GM18519 (cell line): ENCODE data around the gene EME2.
"Not testable (repeated sequence)": the region's sequence is repeated elsewhere in the genome, so short reads cannot be mapped to it uniquely, and the experiment has no call there.

ENCODE experiments used
- ATAC-seq: cut with Tn5 transposase; IDR thresholded peaks from one replicate; pipeline ENCODE4 v1.9.1; 2021; ENCODE audit warnings: mild to moderate bottlenecking, moderate library complexity; ENCODE audit not compliant: unreplicated experiment, low FRiP score

The EME2 gene

DNA sequence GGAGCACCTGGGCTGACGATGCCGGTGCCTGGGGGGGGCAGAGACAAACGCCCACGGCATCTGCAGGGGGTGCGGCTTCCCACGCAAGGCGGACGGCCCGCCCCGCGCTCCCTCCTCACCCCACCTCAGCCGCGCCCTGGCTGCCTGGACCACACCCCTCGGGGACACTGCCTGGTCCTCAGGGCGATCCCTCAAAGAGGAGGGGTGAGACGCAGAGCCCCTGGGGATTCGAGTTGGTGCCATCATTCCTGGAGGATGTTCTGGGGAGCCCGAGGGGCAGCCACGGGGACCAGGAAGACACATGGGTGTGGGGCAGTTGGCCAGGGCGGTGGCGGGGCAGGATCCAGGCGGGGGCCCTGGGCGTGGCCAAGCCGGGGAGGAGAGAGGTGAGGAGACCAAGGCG lies 17.0 kb downstream of the EME2 start:
- no peak for ATAC-seq

DNA sequence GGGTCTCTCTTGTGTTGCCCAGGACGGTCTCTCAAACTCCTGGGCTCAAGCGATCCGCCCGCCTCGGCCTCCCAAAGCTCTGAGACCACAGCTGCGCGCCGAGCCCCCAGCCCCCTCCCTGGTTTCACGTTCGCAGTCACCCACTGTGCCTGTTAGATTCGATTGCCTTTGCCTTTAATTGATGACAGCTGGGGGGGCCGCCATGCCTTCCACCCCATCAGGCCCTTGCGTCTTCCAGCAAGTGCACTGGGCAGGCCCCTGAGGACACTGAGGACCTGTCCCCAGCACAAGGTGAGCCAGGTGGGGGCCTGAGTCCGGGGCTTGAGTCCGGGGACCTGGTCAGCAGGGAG lies 17.6 kb downstream of the EME2 start:
- no peak for ATAC-seq

DNA sequence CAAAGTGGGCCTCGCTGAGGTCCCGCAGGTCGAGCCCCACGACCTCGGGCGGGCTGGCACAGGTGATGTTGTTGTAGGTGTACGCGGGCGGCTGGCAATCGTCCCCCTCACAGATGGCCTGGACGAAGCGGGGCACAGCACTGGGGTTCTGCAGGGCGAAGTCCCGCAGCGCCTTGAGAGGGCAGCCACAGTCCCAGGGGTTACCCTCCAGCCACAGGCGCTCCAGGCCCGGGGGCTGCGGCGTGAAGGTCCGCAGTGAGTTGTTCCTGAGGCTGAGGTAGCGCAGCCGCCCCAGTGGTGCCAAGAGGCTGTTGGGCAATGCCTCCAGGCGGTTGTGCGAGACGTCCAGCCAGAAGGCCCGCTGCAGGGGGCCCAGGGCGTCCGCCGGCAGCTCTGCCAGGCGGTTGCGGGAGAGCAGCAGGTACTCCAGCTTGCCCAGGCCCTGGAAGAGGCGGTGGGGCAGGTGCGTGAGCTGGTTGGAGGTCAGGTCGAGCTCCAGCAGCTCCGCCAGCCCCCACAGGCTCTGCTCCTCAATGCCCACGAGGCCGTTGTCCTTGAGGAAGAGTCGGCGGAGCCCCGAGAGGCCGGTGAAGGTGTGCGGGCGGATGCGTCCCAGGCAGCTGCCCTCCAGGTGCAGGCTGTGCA lies 18.1 kb downstream of the EME2 start:
- no peak for ATAC-seq

DNA sequence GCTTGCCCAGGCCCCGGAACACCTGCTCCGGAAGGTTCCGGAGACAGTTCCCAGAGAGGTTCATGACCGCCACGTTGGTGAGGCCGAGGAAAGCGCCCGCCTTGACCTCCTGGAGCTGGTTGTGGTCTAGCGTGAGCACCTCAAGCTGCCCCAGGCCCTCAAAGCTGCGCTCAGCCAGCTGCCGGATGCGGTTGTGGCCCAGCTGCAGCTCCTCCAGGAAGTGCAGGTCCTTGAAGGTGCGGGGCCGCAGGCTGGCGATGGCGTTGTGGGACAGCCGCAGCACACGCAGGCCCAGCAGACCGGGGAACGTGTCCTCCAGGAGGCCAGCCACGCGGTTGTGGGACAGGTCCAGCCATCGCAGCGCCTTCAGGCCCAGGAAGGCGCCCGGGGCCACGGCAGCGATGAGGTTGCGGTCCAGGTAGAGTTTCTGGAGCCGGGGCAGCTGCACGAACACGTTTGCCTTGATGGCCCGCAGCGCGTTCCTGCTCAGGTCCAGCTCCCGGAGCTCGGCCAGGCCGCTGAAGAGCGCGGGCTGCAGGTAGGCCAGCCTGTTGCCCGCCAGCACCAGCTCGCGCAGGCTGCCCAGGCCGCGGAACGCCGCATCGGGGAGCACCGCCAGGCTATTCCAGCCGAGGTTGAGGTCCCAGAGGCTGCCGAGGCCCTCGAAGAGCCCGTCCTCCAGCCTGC lies 18.8 kb downstream of the EME2 start:
- no peak for ATAC-seq

DNA sequence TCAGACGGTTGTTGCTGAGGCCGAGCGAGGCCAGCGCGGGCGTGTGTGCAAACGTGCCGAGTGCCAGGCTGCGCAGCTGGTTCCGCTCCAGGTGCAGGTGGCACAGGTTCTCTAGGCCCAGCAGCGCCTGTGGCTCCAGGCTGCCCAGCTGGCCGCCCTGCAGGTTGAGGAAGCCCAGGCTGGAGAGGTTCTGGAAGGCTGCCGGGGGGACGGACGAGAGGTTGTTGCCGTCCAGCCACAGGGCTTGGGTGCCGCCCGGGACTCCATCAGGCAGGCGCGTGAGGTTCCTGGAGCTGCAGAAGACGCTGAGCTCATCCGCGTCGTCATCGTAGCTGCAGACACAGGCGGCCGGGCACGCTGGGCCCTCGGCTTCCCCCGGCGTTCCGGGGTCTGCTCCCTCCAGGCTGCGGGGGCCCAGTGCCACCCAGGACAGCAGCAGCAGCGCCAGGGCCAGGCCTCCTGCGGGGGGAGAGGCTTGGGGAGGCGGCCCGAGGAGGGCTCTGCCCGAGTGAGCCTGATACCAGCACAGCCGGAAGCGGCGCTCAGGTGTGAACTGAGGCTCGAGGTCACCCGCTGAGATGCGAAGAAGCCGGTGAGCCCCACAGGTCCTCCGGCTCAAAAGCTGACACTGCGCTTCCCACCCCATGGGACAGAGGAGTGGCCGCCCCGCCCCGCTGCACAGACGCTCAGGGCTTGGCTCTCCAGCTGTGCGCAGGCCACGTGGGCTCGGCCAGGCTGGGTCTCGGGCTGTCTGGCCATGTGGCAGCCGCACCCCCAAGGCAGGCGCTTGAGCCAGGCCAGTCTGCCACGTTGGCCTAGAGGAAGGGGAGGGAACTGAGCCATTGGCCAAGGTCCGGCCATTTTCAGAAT lies 19.6 kb downstream of the EME2 start:
- ATAC-seq = no peak

DNA sequence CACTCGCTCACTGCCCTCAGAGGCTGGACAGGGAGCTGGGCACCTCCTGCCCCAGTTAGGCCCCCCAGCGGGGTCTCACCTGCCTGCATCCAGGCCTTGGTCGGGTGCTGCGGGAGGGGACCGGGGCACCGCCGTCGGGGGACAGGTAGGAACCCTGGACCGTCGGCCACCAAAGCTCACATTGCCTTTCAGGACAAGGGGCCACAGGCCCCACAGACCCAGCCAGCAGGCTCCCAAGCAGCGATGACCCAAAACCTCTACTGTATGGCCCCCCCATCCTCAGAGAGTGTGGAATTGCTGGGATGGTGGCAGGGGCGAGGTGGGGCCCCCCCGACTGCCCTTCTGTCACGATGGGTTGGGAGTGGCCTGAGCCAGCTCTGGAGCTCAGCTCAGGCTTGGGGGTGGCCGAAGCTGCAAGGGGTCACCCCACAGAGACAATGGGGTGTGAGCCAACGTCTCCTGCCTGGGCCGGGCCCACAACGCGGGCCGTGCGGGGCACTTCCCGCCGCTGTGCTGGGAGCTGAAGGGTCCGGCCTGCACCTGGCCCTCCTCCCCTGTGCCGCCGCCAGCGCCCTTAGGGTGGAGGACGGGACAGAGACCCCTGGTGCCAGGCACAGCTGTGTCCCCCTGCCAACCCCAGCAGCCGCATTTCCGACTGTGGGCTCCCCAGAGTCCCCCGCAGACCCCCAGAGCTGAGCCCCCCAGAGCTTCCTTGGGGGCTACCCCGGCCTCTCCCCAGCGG lies 20.4 kb downstream of the EME2 start:
- ATAC-seq = no peak

DNA sequence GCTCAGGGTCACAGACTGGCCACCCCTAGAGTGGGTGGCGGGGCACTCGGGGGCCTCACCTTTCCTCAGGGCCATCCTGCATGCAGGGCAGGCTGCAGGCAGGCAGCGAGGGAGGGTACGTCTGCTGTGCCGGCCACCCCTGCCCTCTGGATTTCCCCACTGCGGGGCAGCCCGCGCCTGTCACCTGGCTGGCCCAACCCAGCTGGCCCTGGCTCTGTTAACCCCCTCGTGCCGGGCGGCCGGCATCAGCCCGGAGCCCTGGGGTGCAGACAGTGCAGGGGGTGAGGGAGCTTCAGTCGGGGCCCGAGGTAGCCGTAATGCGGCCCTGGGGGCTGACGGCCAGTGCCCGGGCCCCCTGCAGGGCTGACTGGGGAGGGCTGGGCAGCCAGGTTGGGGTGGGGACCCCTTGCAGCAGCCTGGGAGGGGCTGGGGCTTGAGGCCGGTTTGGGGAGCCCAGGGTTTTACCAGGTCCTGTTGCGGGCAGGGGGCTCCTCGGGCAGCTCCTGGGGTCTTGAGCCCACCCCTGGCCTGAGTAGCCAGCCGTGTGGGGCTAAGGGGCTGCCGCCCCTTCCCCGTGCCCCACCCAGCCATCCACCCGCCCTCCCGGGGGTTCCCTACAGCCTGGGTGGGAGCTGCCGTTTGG lies 21.1 kb downstream of the EME2 start, which contains the start of gene IGFALS:
Gene IGFALS (minus strand): TSS at position 128 of the 643 bp plus-strand sequence. CDS start 53 bp downstream, at position 75.
- ATAC-seq = no peak

DNA sequence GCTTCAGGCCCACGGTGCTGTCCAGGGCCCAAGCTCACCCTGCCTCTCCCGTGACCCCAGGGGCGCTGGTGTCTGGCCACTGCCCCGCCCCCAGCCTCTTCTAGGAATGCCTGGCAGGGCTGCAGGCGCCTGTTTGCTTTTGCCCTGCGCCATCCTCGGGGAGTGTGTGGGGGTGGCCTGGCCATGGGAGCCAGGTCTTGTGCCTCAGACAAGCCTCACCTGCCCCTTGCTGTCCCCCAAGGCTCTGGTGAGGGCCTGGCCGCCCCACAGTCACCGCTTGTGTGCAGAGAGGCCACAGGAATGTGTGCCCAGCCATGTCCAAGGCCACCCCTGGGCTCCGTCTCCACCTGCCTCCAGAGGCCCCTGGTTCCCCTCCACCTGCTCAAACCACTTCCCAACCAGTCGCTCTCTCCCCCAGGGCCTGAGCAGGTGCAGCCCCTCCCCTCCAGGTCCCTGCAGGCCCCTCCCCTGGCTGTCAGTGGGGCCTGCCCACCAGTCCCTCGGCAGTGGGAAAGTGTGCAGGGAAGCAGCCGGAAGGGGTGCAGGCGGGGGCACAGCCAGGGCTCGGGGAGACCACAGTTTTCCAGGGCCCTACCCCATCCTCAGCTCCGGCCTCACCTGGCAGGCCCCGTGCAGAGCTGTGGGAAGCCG lies 21.7 kb downstream of the EME2 start:
- no peak for ATAC-seq

DNA sequence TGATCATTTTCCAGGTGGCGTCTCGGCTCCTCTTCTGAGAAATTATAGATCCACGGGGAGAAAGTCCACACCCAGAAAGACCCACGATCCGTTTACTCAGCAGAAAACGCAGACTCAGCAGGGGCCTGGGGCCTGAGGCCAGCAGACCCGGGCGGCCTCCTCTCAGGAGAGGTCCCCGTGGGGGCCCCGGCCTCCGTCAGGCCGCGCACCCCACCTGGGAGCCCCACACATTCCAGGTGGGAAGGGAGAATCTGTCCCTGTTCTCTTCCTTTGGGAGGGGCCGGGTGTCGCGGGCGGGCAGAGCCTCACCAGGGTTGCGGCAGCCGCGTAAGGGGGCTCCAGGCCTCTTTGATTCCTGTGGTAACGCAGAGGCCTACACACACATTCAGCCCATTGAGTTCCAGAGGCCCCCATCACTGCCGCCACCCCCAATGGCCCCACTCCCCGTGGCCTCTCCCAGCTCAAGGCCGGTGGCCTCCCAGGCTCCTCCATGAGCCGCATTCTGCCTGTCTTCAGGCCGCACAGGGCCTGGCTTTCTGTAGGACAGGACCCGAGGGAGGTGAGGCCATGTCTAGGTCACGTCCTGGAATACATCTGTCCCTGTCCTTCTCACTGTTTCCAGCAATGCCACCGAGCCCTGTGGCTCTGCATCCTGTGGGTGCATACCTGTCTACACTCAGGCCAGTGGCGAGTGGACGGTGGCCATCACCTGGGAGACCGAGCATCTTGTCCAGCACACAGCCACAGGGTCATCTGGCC lies 22.5 kb downstream of the EME2 start:
- no peak for ATAC-seq

DNA sequence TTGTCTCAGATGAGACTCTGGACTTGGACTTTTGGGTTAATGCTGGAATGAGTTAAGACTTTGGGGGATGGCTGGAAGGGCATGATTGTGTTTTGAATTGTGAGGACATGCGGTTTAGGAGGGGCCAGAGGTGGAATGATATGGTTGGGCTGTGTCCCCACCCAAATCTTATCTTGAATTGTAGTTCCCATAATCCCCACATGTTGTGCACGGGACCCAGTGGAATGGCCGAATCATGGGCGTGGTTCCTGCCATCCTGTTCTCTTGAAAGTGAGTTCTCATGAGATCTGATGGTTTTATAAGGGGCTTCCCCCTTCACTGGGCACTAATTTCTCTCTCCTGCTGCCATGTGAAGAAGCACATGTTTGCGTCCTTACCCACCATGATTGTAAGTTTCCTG lies 26.7 kb downstream of the EME2 start:
- ATAC-seq = not testable (repeated sequence)

DNA sequence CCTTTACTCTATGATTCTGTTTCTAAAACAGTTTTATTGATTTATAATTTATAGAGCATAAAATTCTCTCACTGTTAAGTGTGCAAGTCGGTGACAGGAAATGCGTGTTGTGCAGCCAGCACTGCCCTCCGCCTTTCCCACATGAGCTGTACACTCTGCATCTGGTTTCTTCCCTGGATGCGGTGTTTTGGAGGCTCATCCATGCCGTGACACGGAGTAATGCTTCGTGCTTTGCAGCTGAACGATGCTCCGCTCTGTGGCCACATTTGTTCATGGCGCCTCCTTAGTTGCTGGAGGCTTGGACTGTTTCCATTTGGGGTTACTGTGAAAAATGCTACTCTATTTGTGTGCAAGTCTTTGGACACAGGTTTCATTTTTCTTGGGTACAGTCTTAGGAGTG lies 28.1 kb downstream of the EME2 start:
- no peak for ATAC-seq

DNA sequence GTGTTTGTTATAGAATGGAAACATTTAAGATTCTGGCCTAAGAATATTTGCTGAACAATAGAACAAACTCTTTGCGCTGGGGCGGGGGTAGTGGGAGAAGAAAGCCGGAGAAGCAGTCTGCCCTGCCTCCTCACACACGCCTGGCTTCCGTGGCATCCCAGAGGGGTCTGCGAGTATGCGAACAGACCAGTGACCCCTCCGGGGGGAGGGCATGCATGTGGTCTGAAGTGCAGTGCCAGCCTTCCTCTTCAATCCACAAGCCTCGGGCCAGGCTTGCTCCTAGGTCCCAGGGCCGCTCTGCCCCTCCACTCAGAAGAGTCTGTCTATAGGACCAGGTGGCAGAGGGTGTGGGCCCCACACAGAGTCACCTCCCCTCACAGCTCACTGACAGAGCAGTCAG lies 35.0 kb downstream of the EME2 start:
- no peak for ATAC-seq

DNA sequence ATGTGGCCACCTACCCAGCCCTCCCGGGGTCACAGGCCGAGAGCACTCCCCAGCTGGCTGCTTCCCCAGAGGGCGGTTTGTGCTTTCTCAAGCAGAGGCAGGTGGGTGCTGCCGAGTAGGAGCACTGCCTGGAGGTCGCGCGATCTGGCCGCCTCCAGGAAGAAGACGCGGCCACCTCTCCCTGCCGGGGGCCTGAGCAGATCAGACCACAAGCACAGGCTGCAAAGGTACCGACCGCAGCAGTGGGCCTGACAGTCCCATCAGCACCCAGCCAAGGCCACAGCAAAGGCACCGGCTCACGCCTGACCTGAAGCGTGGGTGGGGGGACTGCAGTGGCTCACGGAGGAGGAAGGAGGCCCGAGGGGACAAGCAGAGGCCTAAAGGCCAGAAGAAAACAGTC lies 36.1 kb downstream of the EME2 start:
- ATAC-seq = no peak

DNA sequence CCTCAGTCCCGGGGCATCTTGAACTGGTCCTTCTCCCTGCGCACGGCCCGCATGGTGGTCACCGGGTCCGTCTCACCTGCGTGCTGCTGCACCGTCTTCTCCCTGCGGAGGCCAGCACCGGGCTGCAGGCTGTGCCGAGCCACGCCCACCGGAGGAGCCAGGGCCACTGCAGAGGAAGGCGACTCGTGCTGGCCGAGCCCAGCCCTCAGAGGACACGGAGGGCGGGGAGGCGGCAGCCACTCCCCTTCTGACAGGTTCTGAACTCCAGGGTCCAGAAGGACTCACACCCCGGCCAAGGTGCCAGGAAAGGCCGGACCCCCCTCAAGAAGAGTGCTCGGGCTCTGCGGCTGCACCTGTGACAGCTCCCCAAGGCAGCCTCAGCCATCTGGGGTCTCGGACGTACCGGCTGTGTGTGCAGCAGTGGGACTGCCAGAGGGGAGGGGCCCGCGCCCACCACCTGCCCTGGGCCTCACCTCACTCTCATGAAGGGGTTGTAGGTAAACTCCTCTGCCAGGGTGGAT lies 36.7 kb downstream of the EME2 start:
- no peak for ATAC-seq

DNA sequence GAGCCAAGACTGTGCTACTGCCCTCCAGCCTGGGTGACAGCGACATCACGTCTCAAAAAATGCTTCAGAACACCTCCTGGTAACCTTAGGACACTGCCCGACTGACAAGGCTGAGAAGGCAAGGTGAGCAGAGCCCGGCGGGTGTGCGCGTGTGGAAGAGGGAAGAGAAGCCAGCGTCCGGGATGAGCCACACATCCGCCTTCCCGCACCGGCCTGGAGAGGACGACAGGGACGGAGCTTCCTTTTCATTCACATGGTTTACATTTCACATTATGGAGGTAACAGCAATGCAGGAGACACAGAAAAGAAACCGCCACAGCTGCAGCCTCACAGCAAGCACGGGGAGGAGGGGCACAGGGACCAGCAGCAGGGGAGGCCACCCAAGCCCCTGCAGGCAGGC lies 37.5 kb downstream of the EME2 start:
- ATAC-seq = no peak

DNA sequence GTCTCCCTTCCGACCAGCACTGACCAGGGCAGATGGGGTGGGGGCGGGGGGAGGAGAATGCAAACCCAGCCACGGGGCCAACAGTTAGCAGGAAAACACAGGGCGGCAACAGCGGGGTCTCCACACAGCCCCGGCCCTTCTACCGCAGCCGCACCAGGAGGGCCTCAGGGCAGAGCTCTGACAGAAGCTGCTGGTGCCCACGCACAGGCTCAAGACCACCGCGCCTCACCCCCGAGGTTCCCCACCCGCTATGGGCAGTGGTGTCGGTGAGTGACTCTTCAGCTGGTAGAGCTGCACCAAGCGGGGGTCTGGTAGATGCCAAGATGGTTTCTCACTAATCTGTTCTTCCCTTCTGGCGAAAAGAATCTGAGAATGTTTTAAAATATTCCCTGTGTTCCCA lies 37.9 kb downstream of the EME2 start:
- no peak for ATAC-seq

DNA sequence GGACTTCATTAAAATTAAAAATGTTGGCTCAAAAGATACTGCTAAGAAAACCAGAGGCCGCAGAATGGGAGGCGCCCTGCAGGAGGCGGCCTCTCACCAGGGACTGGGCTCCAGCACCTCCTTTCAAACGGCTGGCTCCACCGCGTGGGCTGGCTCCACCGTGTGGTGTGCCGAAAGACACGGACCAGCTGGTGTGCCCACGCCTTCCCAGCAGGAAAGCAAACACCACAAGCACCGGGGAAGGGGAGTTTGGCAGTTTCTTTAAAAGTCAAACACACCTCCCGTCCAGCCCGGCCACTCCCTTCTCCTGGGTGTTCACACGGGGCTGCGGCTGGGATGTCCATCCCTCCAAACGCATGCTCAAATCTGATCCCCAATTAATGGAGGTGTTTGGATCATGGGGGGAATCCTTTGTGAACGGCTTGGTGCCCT lies 40.1 kb downstream of the EME2 start:
- no peak for ATAC-seq

DNA sequence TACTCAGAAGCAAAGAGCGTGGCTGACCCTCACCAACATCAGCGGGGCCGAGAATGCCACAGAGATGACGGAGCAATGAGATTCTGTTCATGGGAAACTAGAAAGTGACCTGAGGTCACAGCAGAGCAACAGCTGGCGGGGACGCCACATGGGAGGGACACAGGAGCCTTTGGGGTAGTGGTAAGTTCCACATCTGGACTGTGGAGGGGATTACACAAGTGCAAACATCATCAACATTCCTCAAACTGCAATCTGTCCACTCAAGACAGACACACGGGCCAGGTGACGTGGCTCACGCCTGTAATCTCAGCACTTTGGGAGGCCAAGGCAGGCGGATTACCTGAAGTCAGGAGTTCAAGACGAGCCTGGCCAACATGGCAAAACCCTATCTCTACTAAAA lies 42.9 kb downstream of the EME2 start:
- no peak for ATAC-seq
